GM23338 (cell line): Measurements from ENCODE around the gene USP30. TPM values are rescaled to one million over a fixed set of nuclear protein-coding genes. Genes with fewer than 3 reads are reported as not detected.

Source experiments
- ATAC-seq: fragments of 200-7000 bp; cut with Tn5 transposase; 3 replicates; pipeline ENCODE4 v1.9.1; 2020
- DNase-seq: peaks from one replicate; pipeline ENCODE4 v3.0.0-alpha.2; 2015; ENCODE audit warnings: low spot score
- H2AFZ ChIP-seq: fragments of 200-600 bp; sonication (generic); 2 replicates; pipeline ENCODE4 v1.8.0; 2016; ENCODE audit warnings: antibody characterized with exemption, mild to moderate bottlenecking, moderate library complexity
- H3F3A ChIP-seq: fragments of 200-600 bp; sonication (generic); replicated peaks from 2 replicates; pipeline ENCODE4 v1.8.0; 2017; ENCODE audit warnings: antibody characterized with exemption, mixed run types, low read depth
- H3K27ac ChIP-seq: fragments of 200-600 bp; sonication (generic); 2 replicates; pipeline ENCODE4 v1.6.1; 2016; ENCODE audit warnings: low read depth
- H3K27me3 ChIP-seq: fragments of 200-600 bp; sonication (generic); 2 replicates; pipeline ENCODE4 v1.8.0; 2016; ENCODE audit warnings: mild to moderate bottlenecking, mixed run types, moderate library complexity; ENCODE audit not compliant: insufficient read depth
- H3K36me3 ChIP-seq: fragments of 200-600 bp; sonication (generic); 2 replicates; pipeline ENCODE4 v1.8.0; 2016; ENCODE audit warnings: mild to moderate bottlenecking; ENCODE audit not compliant: insufficient read depth
- H3K4me1 ChIP-seq: fragments of 200-600 bp; sonication (generic); 2 replicates; pipeline ENCODE4 v1.8.0; 2016; ENCODE audit warnings: mild to moderate bottlenecking, moderate library complexity; ENCODE audit not compliant: insufficient read depth
- H3K4me2 ChIP-seq: fragments of 200-600 bp; sonication (generic); 2 replicates; pipeline ENCODE4 v1.7.1; 2017; ENCODE audit warnings: mixed run types
- H3K4me3 ChIP-seq: fragments of 200-600 bp; sonication (generic); 2 replicates; pipeline ENCODE4 v1.6.1; 2016; ENCODE audit warnings: mixed run types
- H3K79me2 ChIP-seq: fragments of 200-600 bp; sonication (generic); replicated peaks from 2 replicates; pipeline ENCODE4 v1.8.0; 2017; ENCODE audit warnings: mild to moderate bottlenecking; ENCODE audit not compliant: insufficient read depth
- H3K9me2 ChIP-seq: fragments of 200-600 bp; sonication (generic); 2 replicates; pipeline ENCODE4 v1.8.0; 2017; ENCODE audit not compliant: insufficient read depth
- H4K20me1 ChIP-seq: fragments of 200-600 bp; sonication (generic); replicated peaks from 2 replicates; pipeline ENCODE4 v1.8.0; 2017; ENCODE audit warnings: mild to moderate bottlenecking; ENCODE audit not compliant: insufficient read depth
- H3K27ac Mint-ChIP-seq: 2 replicates; pipeline ENCODE4 v1.8.0; 2020; ENCODE audit warnings: inconsistent platforms, mild to moderate bottlenecking, moderate library complexity, mixed read lengths
- H3K27me3 Mint-ChIP-seq: 3 replicates; pipeline ENCODE4 v1.8.0; 2022; ENCODE audit warnings: low read depth, mild to moderate bottlenecking, moderate library complexity, mixed read lengths, inconsistent platforms; ENCODE audit not compliant: insufficient read depth, poor library complexity
- H3K36me3 Mint-ChIP-seq: 3 replicates; pipeline ENCODE4 v1.8.0; 2021; ENCODE audit warnings: low read depth, mild to moderate bottlenecking, inconsistent platforms, moderate library complexity, mixed read lengths
- H3K4me1 Mint-ChIP-seq: 3 replicates; pipeline ENCODE4 v1.8.0; 2020; ENCODE audit warnings: mild to moderate bottlenecking, inconsistent platforms, mixed read lengths
- H3K4me3 Mint-ChIP-seq: 3 replicates; pipeline ENCODE4 v1.8.0; 2021; ENCODE audit warnings: moderate library complexity, mild to moderate bottlenecking, inconsistent platforms, mixed read lengths
- H3K9me3 Mint-ChIP-seq: 3 replicates; pipeline ENCODE4 v1.8.0; 2020; ENCODE audit warnings: moderate library complexity, mild to moderate bottlenecking, inconsistent platforms, mixed read lengths
- EZH2 ChIP-seq: fragments of 200-600 bp; sonication (generic); IDR thresholded peaks from one replicate; pipeline ENCODE4 v1.8.0; 2017; ENCODE audit warnings: antibody characterized with exemption, mild to moderate bottlenecking, low read depth; ENCODE audit not compliant: unreplicated experiment
- EZH2phosphoT487 ChIP-seq: fragments of 200-600 bp; sonication (generic); IDR thresholded peaks from one replicate; pipeline ENCODE4 v1.8.1; 2018; ENCODE audit warnings: antibody characterized with exemption; ENCODE audit not compliant: unreplicated experiment
- JUNB ChIP-seq: IDR thresholded peaks from one replicate; pipeline ENCODE4 v1.6.1; 2016; ENCODE audit warnings: antibody characterized with exemption; ENCODE audit not compliant: unreplicated experiment
- NANOG ChIP-seq: IDR thresholded peaks from 2 replicates; pipeline ENCODE4 v1.6.1; 2016; ENCODE audit warnings: antibody characterized with exemption, borderline replicate concordance
- STAT1 ChIP-seq: IDR thresholded peaks from one replicate; pipeline ENCODE4 v1.6.1; 2016; ENCODE audit warnings: antibody characterized with exemption; ENCODE audit not compliant: unreplicated experiment
- ZNF114 ChIP-seq: fragments of 250-450 bp; sonication (Bioruptor Pico); IDR thresholded peaks from 2 replicates; pipeline ENCODE4 v1.5.0; 2020; ENCODE audit warnings: mild to moderate bottlenecking, moderate library complexity
- ZNF331 ChIP-seq: fragments of 250-450 bp; sonication (Bioruptor Pico); IDR thresholded peaks from 2 replicates; pipeline ENCODE4 v1.5.0; 2020; ENCODE audit warnings: low read depth, mild to moderate bottlenecking, moderate library complexity
- polyA plus RNA-seq: library from polyadenylated mRNA; unstranded; fragments of >200 nt; fragmentation: Nextera tagmentation; extraction: Ambion mirVana; gene quantifications from 2 replicates; pipeline ENCODE4 v1.2.1, GENCODE V29; 2016
- total RNA-seq: library from RNA; depleted of rRNA; stranded (reverse); fragments of >200 nt; shearing (Covaris generic); gene quantifications from 2 replicates; pipeline ENCODE4 v1.2.3, GENCODE V29; 2014
- TF ChIP-seq, protein P1 (sequence below): IDR thresholded peaks from one replicate; pipeline ENCODE4 v1.6.1; 2018; ENCODE audit warnings: antibody characterized with exemption; ENCODE audit not compliant: unreplicated experiment
- TF ChIP-seq, protein P2 (sequence below): IDR thresholded peaks from 2 replicates; pipeline ENCODE4 v1.6.1; 2016; ENCODE audit warnings: antibody characterized with exemption

The USP30 gene
- total and polyA plus RNA-seq, 2 experiments from 2014 or later, result 2.9 to 6.1 TPM

DNA sequence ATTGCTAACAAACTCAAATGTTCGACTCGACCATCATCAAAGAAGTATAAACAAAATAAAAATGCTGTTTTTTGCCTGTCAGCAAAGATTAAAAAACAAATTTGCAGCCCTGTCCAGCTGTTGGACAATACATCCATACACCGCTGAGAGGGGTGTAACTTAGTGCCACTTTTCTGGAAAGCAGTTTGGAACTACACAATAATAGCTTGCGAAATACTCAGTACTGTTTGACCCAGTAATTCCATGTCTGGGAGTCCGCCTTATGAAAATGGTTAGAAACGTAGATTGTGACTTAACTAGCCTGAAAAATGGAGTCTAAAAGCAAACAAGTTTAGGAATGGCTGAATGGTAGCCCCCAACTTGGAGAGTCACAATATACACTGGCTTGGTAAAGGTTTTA lies 6.4 kb downstream of the USP30 start (continued):
- no peak for TF ChIP-seq EZH2
- TF ChIP-seq JUNB, result no peak
- TF ChIP-seq ZNF114 (CRISPR knock-in tag), result no peak
- TF ChIP-seq, protein P1, sequence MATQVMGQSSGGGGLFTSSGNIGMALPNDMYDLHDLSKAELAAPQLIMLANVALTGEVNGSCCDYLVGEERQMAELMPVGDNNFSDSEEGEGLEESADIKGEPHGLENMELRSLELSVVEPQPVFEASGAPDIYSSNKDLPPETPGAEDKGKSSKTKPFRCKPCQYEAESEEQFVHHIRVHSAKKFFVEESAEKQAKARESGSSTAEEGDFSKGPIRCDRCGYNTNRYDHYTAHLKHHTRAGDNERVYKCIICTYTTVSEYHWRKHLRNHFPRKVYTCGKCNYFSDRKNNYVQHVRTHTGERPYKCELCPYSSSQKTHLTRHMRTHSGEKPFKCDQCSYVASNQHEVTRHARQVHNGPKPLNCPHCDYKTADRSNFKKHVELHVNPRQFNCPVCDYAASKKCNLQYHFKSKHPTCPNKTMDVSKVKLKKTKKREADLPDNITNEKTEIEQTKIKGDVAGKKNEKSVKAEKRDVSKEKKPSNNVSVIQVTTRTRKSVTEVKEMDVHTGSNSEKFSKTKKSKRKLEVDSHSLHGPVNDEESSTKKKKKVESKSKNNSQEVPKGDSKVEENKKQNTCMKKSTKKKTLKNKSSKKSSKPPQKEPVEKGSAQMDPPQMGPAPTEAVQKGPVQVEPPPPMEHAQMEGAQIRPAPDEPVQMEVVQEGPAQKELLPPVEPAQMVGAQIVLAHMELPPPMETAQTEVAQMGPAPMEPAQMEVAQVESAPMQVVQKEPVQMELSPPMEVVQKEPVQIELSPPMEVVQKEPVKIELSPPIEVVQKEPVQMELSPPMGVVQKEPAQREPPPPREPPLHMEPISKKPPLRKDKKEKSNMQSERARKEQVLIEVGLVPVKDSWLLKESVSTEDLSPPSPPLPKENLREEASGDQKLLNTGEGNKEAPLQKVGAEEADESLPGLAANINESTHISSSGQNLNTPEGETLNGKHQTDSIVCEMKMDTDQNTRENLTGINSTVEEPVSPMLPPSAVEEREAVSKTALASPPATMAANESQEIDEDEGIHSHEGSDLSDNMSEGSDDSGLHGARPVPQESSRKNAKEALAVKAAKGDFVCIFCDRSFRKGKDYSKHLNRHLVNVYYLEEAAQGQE, result no peak
- TF ChIP-seq, protein P2, sequence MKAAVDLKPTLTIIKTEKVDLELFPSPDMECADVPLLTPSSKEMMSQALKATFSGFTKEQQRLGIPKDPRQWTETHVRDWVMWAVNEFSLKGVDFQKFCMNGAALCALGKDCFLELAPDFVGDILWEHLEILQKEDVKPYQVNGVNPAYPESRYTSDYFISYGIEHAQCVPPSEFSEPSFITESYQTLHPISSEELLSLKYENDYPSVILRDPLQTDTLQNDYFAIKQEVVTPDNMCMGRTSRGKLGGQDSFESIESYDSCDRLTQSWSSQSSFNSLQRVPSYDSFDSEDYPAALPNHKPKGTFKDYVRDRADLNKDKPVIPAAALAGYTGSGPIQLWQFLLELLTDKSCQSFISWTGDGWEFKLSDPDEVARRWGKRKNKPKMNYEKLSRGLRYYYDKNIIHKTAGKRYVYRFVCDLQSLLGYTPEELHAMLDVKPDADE, result no peak
- TF ChIP-seq STAT1, result no peak
- TF ChIP-seq NANOG, result no peak
- no peak for TF ChIP-seq ZNF331 (CRISPR knock-in tag)

DNA sequence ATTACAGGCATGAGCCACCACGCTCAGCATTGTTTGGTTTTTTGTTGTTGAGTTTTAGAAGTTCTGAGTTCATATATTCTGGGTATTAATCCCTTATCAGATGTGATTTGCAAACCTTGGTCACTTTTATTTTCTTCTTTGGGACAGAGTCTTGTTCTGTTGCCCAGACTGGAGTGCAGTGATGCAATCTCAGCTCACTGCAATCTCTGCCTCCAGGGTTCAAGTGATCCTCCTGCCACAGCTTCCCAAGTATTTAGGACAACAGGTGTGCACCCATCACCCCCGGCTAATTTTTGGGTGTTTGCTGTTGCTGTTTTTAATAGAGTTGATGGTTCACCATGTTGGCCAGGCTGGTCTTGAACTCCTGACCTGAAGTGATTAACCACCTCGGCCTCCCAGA lies 11.8 kb downstream of the USP30 start:
- Histone ChIP-seq H3K27me3 (no peaks in the 10 kb centered on the region), H3K9me2 (no peaks in the 10 kb centered on the region), H3K4me3 (no peak overlapping the region), H3F3A (no peaks in the 10 kb centered on the region), H3K4me1 (no peaks in the 10 kb centered on the region), H3K36me3 (no peaks in the 10 kb centered on the region), H4K20me1 (no peaks in the 10 kb centered on the region), H2AFZ (no peak overlapping the region), H3K79me2 (no peaks in the 10 kb centered on the region), H3K27ac (no peak overlapping the region), H3K4me2 (no peak overlapping the region)
- H3K4me3 Mint-ChIP-seq, result no peak overlapping the region
- no peaks in the 10 kb centered on the region for H3K9me3 Mint-ChIP-seq
- no peak for DNase-seq
- H3K27me3 Mint-ChIP-seq, result no peaks in the 10 kb centered on the region
- no peak for ATAC-seq
- H3K4me1 Mint-ChIP-seq, result peaks cover 2% of the 10 kb centered on the region; the same call in 2 of the 3 replicates
- no peaks in the 10 kb centered on the region for H3K36me3 Mint-ChIP-seq
- no peak overlapping the region for H3K27ac Mint-ChIP-seq
- TF ChIP-seq ZNF114 (CRISPR knock-in tag) (no peak), JUNB (no peak), EZH2phosphoT487 (no peak)
- TF ChIP-seq, protein P2, result no peak
- TF ChIP-seq, protein P1, result no peak
